Fibroblast of the aortic adventitia (primary cell): ENCODE measurements around the gene RREB1. TPM values are rescaled to one million over a fixed set of nuclear protein-coding genes. Genes with fewer than 3 reads are reported as not detected.

Source experiments
- DNase-seq: peaks from one replicate; pipeline ENCODE4 v3.0.0-alpha.2; 2010; ENCODE audit warnings: low read depth
- H3K4me3 ChIP-seq: 2 replicates; pipeline ENCODE4 v1.5.1; 2011; ENCODE audit warnings: low read depth, mild to moderate bottlenecking, control low read depth, low read length, moderate library complexity
- total RNA-seq: library from RNA; depleted of rRNA; stranded (reverse); fragments of >200 nt; gene quantifications from 2 replicates; pipeline ENCODE4 v1.2.3, GENCODE V29; 2012; ENCODE audit warnings: low replicate concordance
- TF ChIP-seq, protein P1 (sequence below): IDR thresholded peaks from 2 replicates; pipeline ENCODE4 v1.5.1; 2011; ENCODE audit warnings: mild to moderate bottlenecking, low read length, control low read depth, inconsistent platforms; ENCODE audit not compliant: insufficient read depth

Gene RREB1
- total RNA-seq, 1 donor = 17.6 TPM

DNA sequence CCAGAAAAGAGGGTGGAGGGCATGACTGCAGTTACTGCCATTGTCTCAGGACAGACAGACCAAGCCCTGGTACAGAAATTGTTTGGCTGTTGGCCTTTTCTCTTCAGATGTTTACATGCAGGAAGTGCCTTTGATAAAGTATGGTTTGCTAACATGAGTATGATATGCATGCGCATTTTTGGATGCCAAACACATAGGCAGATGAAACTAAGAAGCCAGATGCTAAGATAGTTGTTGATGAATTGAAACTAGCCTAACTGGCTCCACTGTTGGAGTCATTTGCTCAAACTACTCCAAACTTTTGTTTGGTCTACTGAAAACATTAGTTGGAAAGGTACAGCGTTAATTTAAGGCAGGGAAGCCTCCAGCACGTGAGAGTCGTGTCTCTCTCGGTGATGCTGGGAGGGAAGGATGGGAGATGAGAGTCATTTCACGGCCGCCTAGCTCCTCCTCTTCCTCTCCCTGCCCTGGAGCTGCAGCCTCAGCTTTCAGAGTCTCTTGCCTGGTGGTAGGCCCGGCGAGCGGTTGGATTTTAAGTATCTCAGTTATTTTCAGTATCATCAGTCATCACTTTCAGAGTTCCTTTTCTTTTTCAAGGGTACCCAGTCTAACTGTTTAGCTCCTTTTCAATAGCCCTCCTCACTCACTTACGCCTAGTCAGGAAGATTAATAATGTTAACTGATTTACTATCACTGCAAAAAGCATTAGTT lies 29.7 kb downstream of the RREB1 start:
- DNase-seq = peak; percentile 54
- peak overlapping the region; percentile 22 for H3K4me3 ChIP-seq
- TF ChIP-seq, protein P1, sequence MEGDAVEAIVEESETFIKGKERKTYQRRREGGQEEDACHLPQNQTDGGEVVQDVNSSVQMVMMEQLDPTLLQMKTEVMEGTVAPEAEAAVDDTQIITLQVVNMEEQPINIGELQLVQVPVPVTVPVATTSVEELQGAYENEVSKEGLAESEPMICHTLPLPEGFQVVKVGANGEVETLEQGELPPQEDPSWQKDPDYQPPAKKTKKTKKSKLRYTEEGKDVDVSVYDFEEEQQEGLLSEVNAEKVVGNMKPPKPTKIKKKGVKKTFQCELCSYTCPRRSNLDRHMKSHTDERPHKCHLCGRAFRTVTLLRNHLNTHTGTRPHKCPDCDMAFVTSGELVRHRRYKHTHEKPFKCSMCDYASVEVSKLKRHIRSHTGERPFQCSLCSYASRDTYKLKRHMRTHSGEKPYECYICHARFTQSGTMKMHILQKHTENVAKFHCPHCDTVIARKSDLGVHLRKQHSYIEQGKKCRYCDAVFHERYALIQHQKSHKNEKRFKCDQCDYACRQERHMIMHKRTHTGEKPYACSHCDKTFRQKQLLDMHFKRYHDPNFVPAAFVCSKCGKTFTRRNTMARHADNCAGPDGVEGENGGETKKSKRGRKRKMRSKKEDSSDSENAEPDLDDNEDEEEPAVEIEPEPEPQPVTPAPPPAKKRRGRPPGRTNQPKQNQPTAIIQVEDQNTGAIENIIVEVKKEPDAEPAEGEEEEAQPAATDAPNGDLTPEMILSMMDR = no peak

DNA sequence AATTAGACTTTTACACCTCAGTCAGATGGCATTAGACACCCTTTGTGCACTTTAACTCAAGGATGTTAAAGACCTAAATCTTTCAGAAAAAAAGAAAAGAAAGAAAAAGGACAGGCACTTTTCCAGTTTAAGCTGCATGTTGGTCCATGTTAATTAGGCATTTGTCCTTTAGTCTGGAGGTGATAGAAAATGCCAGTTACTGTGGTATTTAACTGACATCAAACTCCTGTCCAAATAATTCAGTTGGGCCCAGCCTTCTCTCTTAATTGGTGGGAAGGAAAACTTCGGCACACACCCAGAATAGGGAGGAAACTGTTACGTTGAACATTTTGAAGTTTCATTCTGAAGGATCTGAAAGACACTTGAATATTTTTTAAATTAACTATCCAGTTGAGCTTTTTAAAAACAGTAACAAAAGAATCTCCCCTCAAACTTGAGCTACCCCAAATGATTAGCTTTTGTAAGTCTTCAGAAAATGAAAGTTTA lies 30.3 kb downstream of the RREB1 start:
- H3K4me3 ChIP-seq = peak overlapping the region; percentile 9
- TF ChIP-seq, protein P1 = no peak
- no peak for DNase-seq

DNA sequence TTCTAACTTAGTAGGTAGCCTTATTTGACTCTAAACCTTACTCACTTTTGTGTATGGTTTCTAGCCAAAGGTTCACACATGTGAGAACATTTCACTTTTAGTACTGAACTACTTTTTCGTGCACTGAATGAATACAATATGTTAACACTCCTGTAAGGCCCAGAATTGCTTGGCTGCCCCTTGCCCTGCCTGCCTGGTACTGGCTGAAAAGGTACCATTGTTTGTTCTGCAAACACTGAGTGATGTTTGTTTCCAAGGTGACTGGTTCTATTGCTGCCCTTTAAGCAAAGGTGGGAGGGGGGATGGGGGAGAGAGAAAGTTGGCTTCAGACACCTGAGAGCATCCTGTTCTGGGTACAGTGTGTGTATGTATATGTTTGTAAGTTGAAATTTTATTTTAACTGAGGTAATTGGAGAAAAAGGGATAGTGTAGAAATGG lies 31.2 kb downstream of the RREB1 start:
- no peak for DNase-seq
- no peak overlapping the region for H3K4me3 ChIP-seq
- TF ChIP-seq, protein P1 = no peak

DNA sequence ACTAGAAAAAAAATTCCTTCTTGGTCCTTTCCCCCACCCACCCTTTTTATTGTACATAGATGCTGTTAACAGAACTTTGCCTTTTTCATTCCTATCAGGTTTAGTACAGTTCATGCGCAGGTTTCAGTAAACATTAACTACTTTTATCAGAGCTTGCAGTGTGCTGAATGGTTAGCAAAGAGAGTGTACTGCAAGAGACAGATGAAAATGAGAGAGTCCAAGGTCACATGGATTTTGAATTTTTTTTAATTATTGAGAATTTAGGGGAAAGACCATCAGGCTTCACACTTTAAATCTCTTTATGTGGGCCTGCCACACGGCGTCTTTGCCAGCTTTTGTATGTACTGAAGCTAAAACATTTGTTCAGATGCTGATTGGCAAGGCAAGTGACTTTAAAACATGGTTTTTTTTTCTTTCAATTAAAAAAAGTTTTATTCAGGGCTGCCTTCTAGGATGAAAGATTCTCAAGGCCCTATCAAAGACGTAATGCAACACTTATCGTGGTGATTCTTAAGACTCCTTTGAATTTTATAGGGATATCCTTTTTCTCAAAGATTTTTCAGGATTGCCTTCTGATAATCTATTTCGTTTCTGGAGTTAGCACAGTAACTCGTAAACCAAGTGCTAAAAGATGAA lies 32.2 kb downstream of the RREB1 start:
- no peak overlapping the region for H3K4me3 ChIP-seq
- no peak for DNase-seq
- TF ChIP-seq, protein P1 = no peak

DNA sequence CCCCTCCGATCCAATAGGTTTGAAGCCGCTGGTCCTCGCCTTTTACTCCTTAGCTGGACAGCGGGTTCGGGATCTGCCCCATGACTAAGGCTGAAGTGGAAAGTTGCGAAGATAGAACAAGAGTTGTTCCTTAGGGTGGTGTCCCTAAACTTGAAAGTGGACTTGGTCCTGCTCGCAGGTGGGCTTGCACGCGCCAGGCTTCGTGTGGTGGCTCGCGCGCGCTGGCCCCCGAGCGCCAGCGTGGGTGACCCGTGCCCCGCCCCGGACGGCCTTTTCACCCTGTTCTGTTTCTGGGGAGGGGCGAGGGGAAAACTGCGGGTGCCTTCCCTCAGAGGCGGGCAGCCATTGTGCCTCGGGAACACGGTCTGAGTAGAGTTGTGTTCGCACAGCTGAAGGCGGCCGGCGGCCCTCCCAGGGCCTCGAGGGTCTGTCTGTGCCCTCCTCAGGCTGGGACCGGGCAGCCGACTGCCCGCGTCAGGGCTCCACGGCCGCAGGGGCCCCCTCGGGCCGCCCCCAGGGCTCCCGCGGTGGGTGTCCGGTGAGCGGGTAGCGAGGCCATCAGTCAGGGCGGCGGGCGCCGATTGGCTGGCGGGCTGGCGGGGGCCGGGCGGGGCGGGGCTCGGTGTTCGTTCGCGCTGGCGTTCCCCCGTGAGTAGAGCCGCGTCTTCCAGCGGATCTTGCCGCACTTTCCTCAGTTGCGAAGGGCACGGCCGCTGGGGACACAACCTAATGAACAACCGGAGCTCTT lies 33.0 kb downstream of the RREB1 start:
- DNase-seq = peak; percentile 71
- H3K4me3 ChIP-seq = peak overlapping the region; percentile 72

DNA sequence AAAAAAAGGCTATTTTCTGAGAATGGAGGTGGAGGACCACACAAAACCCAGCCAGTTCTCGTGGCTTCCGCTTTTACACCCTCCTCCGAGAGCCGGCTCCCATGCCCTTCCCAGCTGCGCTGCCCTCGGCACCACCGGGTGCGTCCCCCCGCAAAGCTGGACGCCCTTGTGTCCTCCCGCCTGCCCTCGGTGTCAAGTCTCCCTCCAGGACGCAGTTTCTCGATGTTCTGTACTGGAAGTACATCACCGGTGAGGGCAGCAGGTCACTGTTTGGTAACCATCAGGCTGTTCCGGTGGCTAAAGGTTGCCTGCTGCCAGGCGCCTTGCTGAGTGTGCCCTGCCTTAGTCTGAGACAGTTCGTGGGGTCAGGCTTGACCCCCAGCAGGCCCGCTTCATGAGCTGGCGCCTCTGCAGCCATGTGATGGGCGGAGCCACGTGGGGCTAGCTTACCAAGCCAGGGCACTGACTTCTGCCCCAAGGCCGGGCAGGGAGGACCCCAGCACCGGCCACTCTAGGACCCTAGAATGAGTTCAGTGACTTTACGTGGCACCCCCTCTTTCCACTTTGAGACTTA lies 34.6 kb downstream of the RREB1 start:
- TF ChIP-seq, protein P1 = no peak
- no peak overlapping the region for H3K4me3 ChIP-seq
- no peak for DNase-seq

More for the DNA sequence above, 33.0 kb downstream of the RREB1 start:
- TF ChIP-seq, protein P1 = no peak
